NCI-H524 (cell line): Measurements from ENCODE around the gene COL5A1.
"Not testable (repeated sequence)": the region's sequence is repeated elsewhere in the genome, so short reads cannot be mapped to it uniquely, and the experiment has no call there.

Source experiments
- DNase-seq, 2 experiments: peaks; one replicate each; lab custom pipeline; 2025; lab: John Stamatoyannopoulos, UW

COL5A1 gene

GRCh38 chr9:134640506-134641172 is 964 bp upstream of the COL5A1 start:
- peak; percentile 34 to 69 for DNase-seq

- DNase-seq: no peak
Observed at GRCh38 chr9:134641990-134642384, 384 bp downstream of the COL5A1 start.

GRCh38 chr9:134642385-134643181 is 980 bp downstream of the COL5A1 start:
- DNase-seq: peak in 1 of 2 experiments; percentile 36

- DNase-seq: no peak
Observed at GRCh38 chr9:134643222-134643671, 1.6 kb downstream of the COL5A1 start.

GRCh38 chr9:134644401-134644724 is 2.8 kb downstream of the COL5A1 start:
- not testable (repeated sequence) for DNase-seq

GRCh38 chr9:134644725-134645606 is 3.4 kb downstream of the COL5A1 start:
- DNase-seq: peak in 1 of 2 experiments; percentile 29

- no peak for DNase-seq
Observed at GRCh38 chr9:134645607-134646365, 4.2 kb downstream of the COL5A1 start.

GRCh38 chr9:134647359-134648080 is 5.9 kb downstream of the COL5A1 start:
- no peak for DNase-seq

- no peak for DNase-seq
Observed at GRCh38 chr9:134648701-134649530, 7.3 kb downstream of the COL5A1 start.

- DNase-seq: no peak
Observed at GRCh38 chr9:134650431-134651190, 9.0 kb downstream of the COL5A1 start.

GRCh38 chr9:134651226-134651905 is 9.8 kb downstream of the COL5A1 start:
- no peak for DNase-seq

GRCh38 chr9:134652291-134653225 is 11.0 kb downstream of the COL5A1 start:
- no peak for DNase-seq

- DNase-seq: no peak
Observed at GRCh38 chr9:134653259-134654009, 11.8 kb downstream of the COL5A1 start.

- no peak for DNase-seq
Observed at GRCh38 chr9:134655101-134655500, 13.5 kb downstream of the COL5A1 start.

- peak in 1 of 2 experiments; percentile 39 for DNase-seq
Observed at GRCh38 chr9:134655586-134656333, 14.2 kb downstream of the COL5A1 start.
